ENCODE measurements around the gene REEP1. TPM values are rescaled to one million over a fixed set of nuclear protein-coding genes. Genes with fewer than 3 reads are reported as not detected.

Gene REEP1
- total RNA-seq, 2 donors from 2014 or later: 4.0 to 5.4 TPM

DNA sequence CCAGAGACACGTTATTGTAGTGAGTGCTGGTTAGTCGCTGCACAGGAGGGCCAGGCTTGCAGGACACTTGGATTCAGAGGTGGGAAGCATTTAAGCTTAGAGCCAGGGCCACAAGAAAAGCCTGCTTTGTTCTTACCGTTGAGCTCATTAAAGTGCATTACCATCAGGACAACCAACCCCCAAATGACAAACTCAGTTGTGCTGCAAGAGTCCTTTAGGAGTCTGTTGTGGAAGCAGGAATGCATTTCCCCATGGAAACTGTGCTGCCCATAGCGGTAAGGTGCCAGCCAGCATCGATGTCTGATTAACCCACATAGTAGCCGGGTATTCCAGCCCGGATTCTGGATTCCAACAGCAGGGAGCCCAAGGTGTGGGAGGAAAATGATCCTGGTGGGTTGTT lies 23.4 kb upstream of the REEP1 start:
- WGBS, 2 donors: 41 to 66% methylated on average over 5 to 7 of the region's 7 CpGs
- peak in 1 of 4 donors; percentile 26 for DNase-seq
- TF ChIP-seq CTCF (IDR thresholded peaks at IDR 0.05) (no peak), POLR2A (IDR thresholded peaks at IDR 0.05) (no peak)

GRCh38 chr2:86358957-86359356 lies 21.5 kb upstream of the REEP1 start:
- H3K27me3 ChIP-seq: no peaks in the 10 kb centered on the region
- H3K36me3 ChIP-seq (replicated peaks in 1 of 2; ENCODE audit: insufficient read depth in 1 of 2, low read depth in 2 of 2): no peaks in the 10 kb centered on the region
- TF ChIP-seq POLR2A (IDR thresholded peaks at IDR 0.05): no peak
- no peak for TF ChIP-seq CTCF (IDR thresholded peaks at IDR 0.05)
- no peak overlapping the region for H3K27ac ChIP-seq
- WGBS, 2 donors: 72 to 86% methylated on average over 3 of the region's 3 CpGs
- intact Hi-C loops (cut with DNase I): no loop called here
- peaks cover 9% of the 10 kb centered on the region for H3K4me1 ChIP-seq
- no peak overlapping the region for H3K4me3 ChIP-seq
- H3K9me3 ChIP-seq: no peaks in the 10 kb centered on the region
- ATAC-seq (no peak), DNase-seq (no peak)

More for the DNA sequence above, 23.4 kb upstream of the REEP1 start:
- no peak overlapping the region for H3K27ac ChIP-seq
- ATAC-seq: no peak
- H3K4me1 ChIP-seq: peaks cover 14% of the 10 kb centered on the region
- H3K36me3 ChIP-seq (replicated peaks in 1 of 2; ENCODE audit: insufficient read depth in 1 of 2, low read depth in 2 of 2): no peaks in the 10 kb centered on the region
- H3K27me3 ChIP-seq: no peaks in the 10 kb centered on the region
- no peaks in the 10 kb centered on the region for H3K9me3 ChIP-seq
- intact Hi-C loops (cut with DNase I): loop anchor here (5.0 kb wide), 1 partner anchor 138 kb away; no protein-coding TSS in a partner anchor
- H3K4me3 ChIP-seq: no peak overlapping the region

- Histone ChIP-seq H3K36me3 (replicated peaks in 1 of 2; ENCODE audit: insufficient read depth in 1 of 2, low read depth in 2 of 2) (no peaks in the 10 kb centered on the region), H3K27ac (no peak overlapping the region), H3K9me3 (no peaks in the 10 kb centered on the region), H3K4me3 (no peak overlapping the region), H3K4me1 (peaks cover 18% of the 10 kb centered on the region), H3K27me3 (no peaks in the 10 kb centered on the region)
- TF ChIP-seq CTCF (IDR thresholded peaks at IDR 0.05) (no peak), POLR2A (IDR thresholded peaks at IDR 0.05) (no peak)
- intact Hi-C loops (cut with DNase I): no loop called here
- WGBS, 2 donors: 73 to 78% methylated on average over 5 of the region's 5 CpGs
- DNase-seq (no peak), ATAC-seq (no peak)
These were observed 20.1 kb upstream of the REEP1 start for GRCh38 chr2:86357392-86357963.

GRCh38 chr2:86352727-86353221 lies 15.3 kb upstream of the REEP1 start:
- Histone ChIP-seq H3K36me3 (replicated peaks in 1 of 2; ENCODE audit: insufficient read depth in 1 of 2, low read depth in 2 of 2) (no peaks in the 10 kb centered on the region), H3K4me3 (no peak overlapping the region), H3K27ac (peak overlapping the region in 3 of 4 donors; percentile 25 to 42 (median 40)), H3K4me1 (peaks cover 10% of the 10 kb centered on the region), H3K27me3 (no peaks in the 10 kb centered on the region), H3K9me3 (no peaks in the 10 kb centered on the region)
- WGBS, 2 donors: 44 to 69% methylated on average over 4 of the region's 4 CpGs
- no peak for TF ChIP-seq POLR2A (IDR thresholded peaks at IDR 0.05)
- TF ChIP-seq CTCF (IDR thresholded peaks at IDR 0.05): no peak
- DNase-seq (peak in 2 of 4 donors; percentile 42 to 58), ATAC-seq (peak; percentile 9)
- intact Hi-C loops (cut with DNase I): no loop called here
